Glutamatergic neuron (in vitro differentiated cells): ENCODE results near the gene PHETA1. TPM values are rescaled to one million over a fixed set of nuclear protein-coding genes. Genes with fewer than 3 reads are reported as not detected.
A peak's percentile ranks its signal among the peaks of the same experiment; 100 is the strongest.
"Not testable (repeated sequence)": the region's sequence is repeated elsewhere in the genome, so short reads cannot be mapped to it uniquely, and the experiment has no call there.

ENCODE experiments used
- DNase-seq: peaks from one replicate; pipeline ENCODE4 v3.0.0; 2022
- H3K27ac Mint-ChIP-seq: one replicate; pipeline ENCODE4 v1.8.0; 2020; ENCODE audit warnings: mild to moderate bottlenecking, mixed read lengths, inconsistent platforms; ENCODE audit not compliant: unreplicated experiment
- H3K27me3 Mint-ChIP-seq: one replicate; pipeline ENCODE4 v1.8.0; 2020; ENCODE audit warnings: mild to moderate bottlenecking, moderate library complexity, mixed read lengths, inconsistent platforms; ENCODE audit not compliant: unreplicated experiment
- H3K36me3 Mint-ChIP-seq: one replicate; pipeline ENCODE4 v1.8.0; 2020; ENCODE audit warnings: mild to moderate bottlenecking, mixed read lengths, inconsistent platforms; ENCODE audit not compliant: unreplicated experiment
- H3K4me1 Mint-ChIP-seq: one replicate; pipeline ENCODE4 v1.8.0; 2020; ENCODE audit warnings: mild to moderate bottlenecking, low read depth, mixed read lengths, inconsistent platforms; ENCODE audit not compliant: unreplicated experiment
- H3K4me3 Mint-ChIP-seq: one replicate; pipeline ENCODE4 v1.8.0; 2020; ENCODE audit warnings: mild to moderate bottlenecking, mixed read lengths, inconsistent platforms; ENCODE audit not compliant: unreplicated experiment
- H3K9me3 Mint-ChIP-seq: one replicate; pipeline ENCODE4 v1.8.0; 2020; ENCODE audit warnings: mild to moderate bottlenecking, moderate library complexity, mixed read lengths, inconsistent platforms; ENCODE audit not compliant: unreplicated experiment
- CTCF ChIP-seq: fragments of 200-600 bp; sonication (generic); IDR thresholded peaks from one replicate; pipeline ENCODE4 v1.5.0; 2021; ENCODE audit not compliant: partially characterized antibody, unreplicated experiment
- total RNA-seq: library from RNA; stranded (reverse); fragmentation: NEBNext Ultra II Directional; extraction: Animal tissue kit (Norgen Biotek cat#: 25700); gene quantifications from one replicate; pipeline ENCODE4 v1.2.1, GENCODE V29; 2021; ENCODE audit not compliant: unreplicated experiment

Gene PHETA1
- total RNA-seq, 1 donor from 2014 or later, result 33.2 TPM

DNA sequence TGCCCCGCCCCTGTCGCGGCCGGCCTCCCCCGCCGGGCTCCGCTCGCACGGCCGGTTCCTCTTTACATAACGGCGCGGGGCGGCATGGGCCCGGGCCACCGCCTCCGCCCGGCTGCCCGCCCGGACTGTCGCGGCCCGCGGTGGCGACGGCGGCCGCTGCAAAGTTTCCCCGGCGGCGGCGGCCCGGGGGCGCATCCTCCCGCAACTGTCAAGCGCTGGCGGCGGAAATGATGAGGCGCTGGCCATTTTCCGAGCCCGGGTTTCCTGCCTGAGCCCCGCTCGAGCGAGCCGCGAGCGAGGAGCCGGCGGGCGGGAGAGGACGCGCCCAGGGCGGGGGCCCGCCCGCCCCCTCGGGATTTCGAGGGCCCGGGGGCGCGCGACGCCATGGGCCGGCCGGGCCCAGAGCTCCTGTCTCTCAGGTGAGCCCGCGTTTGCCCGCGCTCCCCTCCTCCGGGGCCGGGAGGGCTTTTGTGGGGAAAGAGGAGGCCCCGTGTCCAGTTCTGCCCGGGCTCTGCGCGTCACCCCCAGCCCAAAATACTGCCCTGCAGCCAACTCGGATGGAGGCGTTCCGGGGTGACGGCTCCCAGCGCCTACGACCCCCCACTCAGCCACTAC lies 37.1 kb upstream of the PHETA1 start, which contains the start of gene SH2B3:
Gene SH2B3 (plus strand): TSS at position 65 of the 615 bp plus-strand sequence. CDS start 12,223 bp downstream, outside the sequence.
- peaks cover 4% of the 10 kb centered on the region for H3K27me3 Mint-ChIP-seq
- DNase-seq, result no peak
- peak within 1 kb of the TSS; percentile 85 for H3K27ac Mint-ChIP-seq
- H3K36me3 Mint-ChIP-seq, result no peaks in the 10 kb centered on the region
- no peak for TF ChIP-seq CTCF
- peaks cover 7% of the 10 kb centered on the region for H3K9me3 Mint-ChIP-seq
- H3K4me1 Mint-ChIP-seq, result peaks cover 6% of the 10 kb centered on the region
- peak within 1 kb of the TSS; percentile 80 for H3K4me3 Mint-ChIP-seq

DNA sequence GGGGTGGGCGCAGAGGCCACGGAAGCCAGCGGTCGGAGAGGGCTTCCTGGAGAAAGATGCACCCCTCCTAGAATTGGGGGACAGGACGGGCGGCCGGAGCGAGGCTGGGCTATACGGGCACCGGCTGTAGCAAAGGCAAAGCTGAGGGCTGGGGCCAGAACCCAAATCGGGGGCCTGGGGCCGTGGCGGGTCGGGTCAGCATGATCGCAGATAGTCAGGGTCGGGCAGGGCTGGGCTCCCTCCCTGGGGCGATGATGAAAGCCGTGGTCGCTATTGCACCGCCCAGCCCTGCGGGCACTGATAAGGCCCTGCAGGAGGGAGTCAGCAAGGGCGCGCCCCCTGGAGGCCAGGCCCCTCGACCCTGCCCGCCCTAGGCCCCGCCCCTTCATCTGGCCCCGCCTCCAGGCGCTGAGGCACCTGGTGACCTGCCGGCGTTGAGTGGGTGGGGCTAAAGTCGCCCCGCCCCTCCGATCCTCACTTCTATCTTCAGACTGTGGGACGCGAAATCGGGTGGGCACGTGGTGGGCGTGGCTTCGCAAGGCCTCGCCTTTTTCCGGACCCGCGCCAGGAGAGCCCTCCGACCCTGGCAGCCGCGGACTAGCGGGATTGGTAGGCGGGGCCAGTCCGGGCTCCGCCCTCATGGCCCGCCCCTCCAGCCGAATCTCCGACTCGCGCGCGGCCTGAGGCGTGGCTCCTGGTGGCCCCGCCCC lies 36.4 kb upstream of the PHETA1 start:
- H3K4me1 Mint-ChIP-seq, result peaks cover 6% of the 10 kb centered on the region
- peaks cover 7% of the 10 kb centered on the region for H3K9me3 Mint-ChIP-seq
- peaks cover 4% of the 10 kb centered on the region for H3K27me3 Mint-ChIP-seq
- DNase-seq, result peak; percentile 99
- peak overlapping the region; percentile 85 for H3K27ac Mint-ChIP-seq
- H3K4me3 Mint-ChIP-seq, result peak overlapping the region; percentile 80
- TF ChIP-seq CTCF, result peak; percentile 82
- H3K36me3 Mint-ChIP-seq, result no peaks in the 10 kb centered on the region

DNA sequence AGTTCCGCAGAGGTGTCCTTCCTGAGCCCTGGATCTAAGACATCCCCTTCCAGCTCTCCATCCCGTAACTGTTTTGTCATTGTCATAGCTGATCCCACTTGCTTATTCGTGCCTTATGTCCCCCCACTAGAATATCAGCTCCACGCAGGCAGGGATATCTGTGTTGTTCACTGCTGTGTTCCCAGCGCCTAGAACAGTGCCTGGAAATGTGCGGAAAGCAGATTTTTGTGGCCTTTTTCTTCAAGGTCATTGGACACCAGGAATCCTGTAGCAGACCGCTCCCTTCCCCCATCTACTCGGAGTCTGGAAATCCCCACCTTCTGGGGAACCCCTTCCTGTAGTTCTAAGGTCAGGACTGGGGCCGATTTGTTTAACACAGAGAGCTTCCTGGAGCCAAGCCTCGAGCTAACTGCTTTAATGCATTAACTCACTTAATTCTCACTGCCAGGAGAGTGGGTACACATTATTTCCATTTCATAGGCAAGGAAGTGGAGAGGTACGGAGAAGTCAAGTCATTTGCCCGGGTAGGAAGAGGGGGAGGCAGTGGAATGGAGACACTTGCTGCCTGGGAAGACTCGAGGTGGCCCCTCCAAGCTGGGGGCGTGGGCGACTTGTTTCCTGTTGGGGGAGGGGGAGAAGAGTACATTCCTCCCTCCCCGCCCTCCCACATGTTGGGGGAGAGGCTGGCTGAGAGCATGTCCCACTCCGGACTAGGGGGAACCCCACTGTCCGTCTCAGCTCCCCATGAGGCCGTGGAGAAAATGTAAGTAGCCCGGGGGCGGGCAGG lies 35.7 kb upstream of the PHETA1 start:
- Mint-ChIP-seq H3K27ac (peak overlapping the region; percentile 85), H3K27me3 (peaks cover 5% of the 10 kb centered on the region), H3K36me3 (no peaks in the 10 kb centered on the region), H3K9me3 (peaks cover 7% of the 10 kb centered on the region), H3K4me3 (peak overlapping the region; percentile 80), H3K4me1 (peaks cover 8% of the 10 kb centered on the region)
- TF ChIP-seq CTCF, result no peak
- DNase-seq, result no peak

GRCh38 chr12:111402490-111402824 lies 33.6 kb upstream of the PHETA1 start:
- not testable (repeated sequence) for H3K36me3 Mint-ChIP-seq, H3K9me3 Mint-ChIP-seq, DNase-seq, H3K4me3 Mint-ChIP-seq, H3K27ac Mint-ChIP-seq, H3K4me1 Mint-ChIP-seq, H3K27me3 Mint-ChIP-seq

GRCh38 chr12:111401167-111401605 lies 32.3 kb upstream of the PHETA1 start:
- Mint-ChIP-seq H3K9me3 (peaks cover 7% of the 10 kb centered on the region), H3K36me3 (no peaks in the 10 kb centered on the region), H3K4me3 (no peak overlapping the region), H3K4me1 (peaks cover 4% of the 10 kb centered on the region), H3K27me3 (peaks cover 3% of the 10 kb centered on the region), H3K27ac (no peak overlapping the region)
- no peak for TF ChIP-seq CTCF
- no peak for DNase-seq

DNA sequence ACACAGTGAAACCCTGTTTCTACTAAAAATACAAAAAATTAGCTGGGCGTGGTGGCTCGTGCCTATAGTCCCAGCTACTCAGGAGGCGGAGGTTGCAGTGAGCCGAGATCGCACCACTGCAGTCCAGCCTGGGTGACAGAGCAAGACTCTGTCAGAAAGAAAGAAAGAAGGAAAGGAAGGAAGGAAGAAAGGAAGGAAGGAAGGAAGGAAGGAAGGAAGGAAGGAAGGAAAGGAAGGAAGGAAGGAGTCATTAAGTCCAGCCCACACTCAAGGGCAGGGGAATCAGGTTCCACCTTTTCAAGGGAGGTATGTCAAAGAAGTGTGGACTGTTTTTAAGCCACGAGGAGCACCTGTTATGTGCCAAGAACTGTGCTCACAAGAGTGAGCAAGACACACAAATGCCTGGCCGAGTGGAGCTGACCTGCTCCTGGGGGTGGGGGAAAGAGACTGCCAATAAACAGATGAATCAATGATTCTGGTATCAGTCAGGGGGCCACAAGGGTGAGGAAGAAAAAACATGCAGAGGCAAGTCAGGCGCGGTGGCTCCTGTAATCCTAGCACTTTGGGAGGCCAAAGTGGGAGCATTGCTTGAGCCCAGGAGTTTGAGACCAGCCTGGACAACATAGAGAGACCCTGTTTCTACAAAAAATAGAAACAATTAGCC lies 31.0 kb upstream of the PHETA1 start:
- H3K36me3 Mint-ChIP-seq, H3K27me3 Mint-ChIP-seq, H3K4me3 Mint-ChIP-seq, DNase-seq, H3K9me3 Mint-ChIP-seq, H3K4me1 Mint-ChIP-seq: not testable (repeated sequence)
- H3K27ac Mint-ChIP-seq, result peak overlapping the region; percentile 66
